IPS DF 4.7 (cell line): ENCODE results near the gene CCDC120.
A peak's percentile ranks its signal among the peaks of the same experiment; 100 is the strongest.

Source experiments
- DNase-seq: peaks from one replicate; pipeline ENCODE4 v3.0.0-alpha.2; 2013; ENCODE audit warnings: low spot score; ENCODE audit errors: extremely low read depth

CCDC120 gene

GRCh38 chrX:49058794-49059193 lies at the start of gene CCDC120:
Gene CCDC120 (plus strand): TSS chrX:49058999. CDS start chrX:49062042, 3,043 bp downstream.
- DNase-seq: no peak

GRCh38 chrX:49019050-49019449 lies 39.7 kb upstream of the CCDC120 start:
- DNase-seq: no peak

DNA sequence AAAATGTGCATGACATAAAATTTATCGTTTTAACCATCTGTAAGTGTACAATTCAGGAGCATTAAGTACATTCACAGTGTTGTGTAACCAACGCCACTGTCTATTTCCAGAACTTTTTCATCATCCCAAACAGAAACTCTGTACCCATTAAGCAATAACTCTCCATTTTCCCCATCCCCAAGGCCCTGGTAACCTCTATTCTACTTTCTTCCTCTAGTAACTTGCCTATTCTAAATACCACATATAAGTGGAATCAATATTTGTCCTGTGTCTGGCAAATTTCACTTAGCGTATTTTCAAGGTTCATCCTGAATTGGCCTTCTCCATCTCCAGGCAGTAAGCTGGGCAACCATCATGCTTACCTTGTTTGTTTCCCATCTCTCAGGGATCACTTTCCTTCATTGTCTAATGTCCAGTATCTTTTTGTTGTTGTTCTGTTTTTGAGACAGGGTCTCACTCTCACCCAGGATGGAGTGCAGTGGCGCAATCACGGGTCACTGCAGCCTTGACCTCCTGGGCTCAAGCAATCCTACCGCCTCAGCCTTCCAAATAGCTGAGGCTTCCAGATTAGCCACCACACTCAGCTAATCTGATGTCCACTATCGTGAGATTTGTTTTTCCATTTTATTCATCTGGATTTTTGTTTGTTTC lies 39.1 kb upstream of the CCDC120 start:
- no peak for DNase-seq

- no peak for DNase-seq
These were observed 28.9 kb upstream of the CCDC120 start for GRCh38 chrX:49029876-49030275.

GRCh38 chrX:49030283-49030682 lies 28.5 kb upstream of the CCDC120 start:
- DNase-seq: no peak

GRCh38 chrX:49037883-49038475 lies 20.8 kb upstream of the CCDC120 start:
- no peak for DNase-seq

DNA sequence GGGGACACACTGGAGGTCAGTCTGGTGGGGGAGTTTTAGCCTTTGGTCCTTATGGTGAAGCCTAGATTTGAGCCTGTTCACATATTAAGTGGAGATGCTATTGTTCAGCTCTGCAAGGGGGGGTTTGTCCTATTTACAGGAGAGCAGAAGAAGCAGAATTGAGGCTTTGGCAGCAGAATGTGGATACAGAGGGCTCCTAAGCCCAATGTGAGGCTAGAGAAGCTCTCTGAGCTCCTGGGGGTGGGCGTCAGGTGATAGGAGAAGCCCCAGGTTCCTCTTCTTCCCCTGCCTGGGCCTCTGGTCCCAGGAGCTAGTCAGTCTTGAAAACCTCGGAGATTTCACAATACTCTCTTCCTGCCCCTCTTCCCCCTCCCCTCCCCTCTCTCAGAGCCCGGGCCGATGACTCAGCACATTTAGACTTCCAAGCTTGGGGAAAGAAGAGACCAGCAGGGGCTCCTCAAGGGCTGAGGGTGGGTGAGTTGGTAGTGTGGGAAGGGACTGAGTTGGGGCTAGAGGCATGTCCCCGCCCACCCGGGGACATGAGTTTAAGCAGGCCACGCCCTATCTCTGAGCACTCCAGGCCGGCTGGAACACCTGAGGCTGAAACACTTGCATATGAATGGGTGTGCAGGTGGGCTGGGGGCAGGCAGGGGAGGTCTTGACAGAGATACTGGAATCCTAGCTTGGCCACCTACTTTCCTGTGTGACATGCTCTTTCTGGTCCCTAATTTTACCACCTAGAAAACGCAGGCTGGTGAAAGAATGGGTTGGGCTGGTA lies 19.0 kb upstream of the CCDC120 start:
- peak; percentile 71 for DNase-seq

- DNase-seq: no peak
These were observed 18.3 kb upstream of the CCDC120 start for GRCh38 chrX:49040376-49040955.

- DNase-seq: no peak
These were observed 16.8 kb upstream of the CCDC120 start for GRCh38 chrX:49041744-49042580.

GRCh38 chrX:49042581-49043219 lies 16.1 kb upstream of the CCDC120 start:
- no peak for DNase-seq

DNA sequence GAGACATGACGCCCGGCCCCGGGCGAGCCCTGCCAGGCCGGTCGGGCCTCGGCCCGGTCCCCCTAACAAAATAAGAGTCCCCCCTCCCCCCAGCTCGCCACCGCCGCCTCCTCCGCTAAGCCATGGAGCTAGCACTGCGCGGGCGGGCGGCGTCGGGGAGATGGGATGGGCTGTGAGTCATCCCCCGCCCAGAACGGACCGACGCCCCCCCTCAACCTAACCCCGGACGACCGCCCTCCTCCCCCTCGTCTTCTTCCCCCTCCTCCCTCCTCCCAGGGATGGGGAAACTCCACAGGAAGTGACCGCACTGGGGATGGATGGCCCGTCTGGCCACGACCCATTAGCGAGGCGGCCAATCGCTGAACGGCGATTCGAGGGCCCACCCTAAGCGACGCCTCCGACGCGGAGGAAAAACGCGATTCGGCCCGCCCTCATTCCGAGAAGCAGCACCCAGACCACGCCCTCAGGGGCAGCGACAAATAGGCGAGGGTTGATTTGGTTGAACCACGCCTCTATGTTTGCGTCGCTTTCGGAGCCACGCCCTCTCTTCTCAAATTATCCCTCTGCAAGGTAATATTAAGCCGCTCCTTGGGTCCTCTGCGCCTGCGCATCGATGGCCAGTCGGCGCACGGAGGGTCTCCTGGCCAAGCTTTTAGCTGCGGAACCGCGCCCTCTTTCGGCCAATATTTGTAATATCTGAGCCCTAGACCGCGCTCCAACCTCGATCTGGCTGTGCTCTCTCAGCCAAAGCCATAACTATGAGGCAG lies 15.4 kb upstream of the CCDC120 start, which contains the start of gene TFE3:
Gene TFE3 (minus strand): TSS at position 138 of the 767 bp plus-strand sequence. CDS start 131 bp downstream, at position 7.
- DNase-seq: peak; percentile 84

DNA sequence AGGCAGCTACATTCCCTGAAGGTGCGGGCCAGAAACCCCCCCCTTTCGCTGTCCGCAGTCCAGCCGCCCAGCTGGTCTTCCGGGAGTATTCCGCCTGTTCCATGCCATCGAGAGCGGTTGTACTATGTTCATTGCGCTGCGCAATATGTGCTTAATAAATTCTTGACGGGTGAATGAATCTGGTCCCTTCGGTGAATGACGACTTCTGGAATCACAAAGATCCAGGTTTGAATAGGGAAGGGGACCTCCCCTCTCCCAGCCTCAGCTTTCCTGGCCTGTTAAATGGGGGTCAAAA lies 14.9 kb upstream of the CCDC120 start:
- DNase-seq: no peak

DNA sequence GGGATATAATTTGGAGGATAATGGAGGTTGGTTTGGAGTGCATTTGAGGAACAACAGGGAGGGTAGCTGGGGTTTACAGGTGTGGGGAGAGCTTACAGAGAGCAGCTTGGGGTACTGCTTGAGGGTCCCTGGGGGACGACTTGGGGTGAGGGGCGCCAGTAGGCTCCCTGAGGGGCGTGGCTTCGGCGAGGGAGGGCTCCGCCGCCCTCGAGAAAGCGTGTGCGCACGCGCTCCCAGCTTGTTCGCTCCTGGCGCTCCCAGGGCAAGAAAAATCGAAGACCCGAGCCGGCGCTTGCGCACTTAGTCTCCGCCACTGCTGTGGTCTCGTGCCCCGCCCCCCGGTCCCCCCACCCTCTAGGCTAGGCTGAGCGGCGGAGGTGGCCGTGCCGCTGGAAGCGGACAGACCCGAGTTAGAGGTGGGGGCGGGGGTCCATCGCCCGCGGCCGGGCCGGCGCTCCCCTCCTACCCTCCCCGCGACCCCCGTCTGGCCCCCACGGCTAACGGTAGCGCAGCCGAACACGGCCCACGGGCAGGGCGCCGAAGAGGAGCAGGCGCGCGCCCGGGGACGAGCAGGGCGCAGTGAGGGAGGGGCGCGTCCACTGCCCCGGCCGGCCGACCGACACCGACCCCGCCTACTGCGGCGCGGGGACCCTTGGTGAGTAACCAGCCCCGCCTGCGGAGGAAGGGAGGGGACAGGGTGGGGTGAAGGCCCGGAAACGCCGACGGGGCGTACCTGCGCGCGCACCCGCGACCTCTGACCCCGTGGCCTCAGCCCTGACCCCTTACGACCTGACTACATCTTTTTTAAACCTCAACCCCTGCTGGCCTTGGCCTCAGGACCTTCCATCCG lies 5.4 kb upstream of the CCDC120 start:
- DNase-seq: no peak

- no peak for DNase-seq
These were observed 4.6 kb upstream of the CCDC120 start for GRCh38 chrX:49054073-49054762.

GRCh38 chrX:49059201-49059600 lies 402 bp downstream of the CCDC120 start:
- DNase-seq: no peak

- DNase-seq: no peak
These were observed 884 bp downstream of the CCDC120 start for GRCh38 chrX:49059681-49060085.

DNA sequence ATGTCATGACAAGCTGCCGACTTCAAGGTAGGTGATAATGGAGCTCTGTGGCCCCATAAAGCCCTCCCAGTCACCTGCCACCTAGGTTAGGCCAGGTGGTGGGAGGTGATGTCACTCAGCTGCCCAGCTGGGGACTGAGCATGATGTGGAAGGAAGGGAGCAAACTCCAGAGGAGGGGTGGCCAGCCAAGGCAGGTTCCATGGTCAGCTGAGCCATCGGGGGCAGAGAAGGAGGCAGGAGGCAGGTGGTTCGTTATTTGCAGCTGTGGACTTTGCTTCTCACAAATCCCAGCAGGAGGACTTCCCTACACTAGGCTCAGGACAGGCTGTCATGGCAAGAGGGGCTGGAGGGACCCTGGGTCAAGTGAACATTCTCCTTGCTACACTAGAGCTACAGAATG lies 2.1 kb downstream of the CCDC120 start:
- no peak for DNase-seq

DNA sequence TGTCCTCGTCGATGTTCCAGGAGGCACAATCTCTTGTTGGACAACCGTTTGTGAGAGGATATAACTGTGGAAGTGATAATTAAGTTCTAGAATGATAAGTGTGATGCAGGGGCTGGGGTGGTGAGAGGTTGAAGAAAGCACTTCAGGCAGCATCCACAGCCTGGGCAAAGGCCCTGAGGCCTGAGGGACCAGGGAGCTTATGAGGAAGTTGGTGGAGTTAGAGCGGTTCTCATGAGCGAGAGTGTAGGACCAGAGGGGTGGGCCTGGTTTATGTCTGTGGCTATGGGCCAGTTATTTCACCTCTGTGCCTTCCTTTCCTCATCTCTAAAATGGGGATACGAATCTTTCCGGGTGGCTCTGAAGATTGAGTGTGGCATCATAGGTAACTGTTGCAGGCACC lies 2.7 kb downstream of the CCDC120 start:
- no peak for DNase-seq

GRCh38 chrX:49061916-49062315 lies 3.1 kb downstream of the CCDC120 start:
- no peak for DNase-seq
